ENCODE data around the gene BTN3A1. TPM values are rescaled to one million over a fixed set of nuclear protein-coding genes. Genes with fewer than 3 reads are reported as not detected.
"Not testable (repeated sequence)": the region's sequence is repeated elsewhere in the genome, so short reads cannot be mapped to it uniquely, and the experiment has no call there.

BTN3A1 gene
- total and polyA plus RNA-seq, 10 of the 15 experiments (the other 5 are each of a cell fraction or from before 2014, with no cell fraction given), result 5.6 to 60.1 (median 16.1) TPM

DNA sequence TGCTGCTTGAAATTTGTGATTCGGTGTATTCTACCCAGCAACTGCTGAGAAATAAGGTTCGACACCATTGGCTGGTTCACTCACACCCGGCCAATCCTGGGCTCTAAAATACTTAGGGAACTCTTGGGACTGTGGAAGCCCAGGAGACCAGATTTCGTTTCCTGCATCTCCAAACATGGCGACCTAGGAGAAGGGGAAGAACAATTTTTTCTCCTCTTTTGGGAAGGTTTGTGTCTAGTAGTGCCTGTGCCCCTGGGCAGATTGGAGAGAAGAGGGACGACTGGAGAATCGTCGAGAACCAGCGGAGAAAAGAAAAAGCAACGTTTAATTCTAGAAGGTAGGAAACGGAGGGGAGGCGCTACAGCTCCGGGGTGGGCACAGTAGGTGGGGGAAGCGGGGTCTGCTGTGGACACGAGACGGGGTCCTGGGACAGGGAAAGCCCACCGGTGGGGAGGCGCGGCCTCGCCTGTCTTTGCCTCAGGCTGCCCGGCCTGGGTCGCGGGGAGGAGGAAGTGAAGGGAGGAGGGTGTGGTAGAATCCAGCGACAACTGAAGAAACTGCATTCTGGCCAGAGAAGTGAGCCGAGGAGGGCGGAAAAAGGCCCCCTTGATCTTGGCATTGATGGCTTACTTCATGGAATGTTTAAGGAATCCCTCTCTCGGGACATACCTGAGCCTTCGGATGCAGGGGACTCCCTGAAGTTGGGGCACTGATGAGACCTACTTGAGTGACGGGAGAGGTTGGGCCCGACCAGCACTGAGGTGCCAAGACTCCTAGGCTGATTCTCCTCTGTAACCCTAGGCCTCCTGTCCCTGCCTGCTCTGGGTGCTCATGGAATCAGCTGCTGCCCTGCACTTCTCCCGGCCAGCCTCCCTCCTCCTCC is 56.0 kb downstream of the BTN3A1 start, which contains the start of gene BTN2A1 (continued):
- TF ChIP-seq, protein P1, sequence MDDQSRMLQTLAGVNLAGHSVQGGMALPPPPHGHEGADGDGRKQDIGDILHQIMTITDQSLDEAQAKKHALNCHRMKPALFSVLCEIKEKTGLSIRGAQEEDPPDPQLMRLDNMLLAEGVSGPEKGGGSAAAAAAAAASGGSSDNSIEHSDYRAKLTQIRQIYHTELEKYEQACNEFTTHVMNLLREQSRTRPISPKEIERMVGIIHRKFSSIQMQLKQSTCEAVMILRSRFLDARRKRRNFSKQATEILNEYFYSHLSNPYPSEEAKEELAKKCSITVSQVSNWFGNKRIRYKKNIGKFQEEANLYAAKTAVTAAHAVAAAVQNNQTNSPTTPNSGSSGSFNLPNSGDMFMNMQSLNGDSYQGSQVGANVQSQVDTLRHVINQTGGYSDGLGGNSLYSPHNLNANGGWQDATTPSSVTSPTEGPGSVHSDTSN (IDR thresholded peaks at IDR 0.05; ENCODE audit: insufficient replicate concordance, low read depth, low read length), result peak; percentile 3
- TF ChIP-seq CBFB (IDR thresholded peaks at IDR 0.05; ENCODE audit: low read depth) (no peak), HDGF (IDR thresholded peaks at IDR 0.05) (peak; percentile 66; the same call in 1 of the 2 replicates)

DNA sequence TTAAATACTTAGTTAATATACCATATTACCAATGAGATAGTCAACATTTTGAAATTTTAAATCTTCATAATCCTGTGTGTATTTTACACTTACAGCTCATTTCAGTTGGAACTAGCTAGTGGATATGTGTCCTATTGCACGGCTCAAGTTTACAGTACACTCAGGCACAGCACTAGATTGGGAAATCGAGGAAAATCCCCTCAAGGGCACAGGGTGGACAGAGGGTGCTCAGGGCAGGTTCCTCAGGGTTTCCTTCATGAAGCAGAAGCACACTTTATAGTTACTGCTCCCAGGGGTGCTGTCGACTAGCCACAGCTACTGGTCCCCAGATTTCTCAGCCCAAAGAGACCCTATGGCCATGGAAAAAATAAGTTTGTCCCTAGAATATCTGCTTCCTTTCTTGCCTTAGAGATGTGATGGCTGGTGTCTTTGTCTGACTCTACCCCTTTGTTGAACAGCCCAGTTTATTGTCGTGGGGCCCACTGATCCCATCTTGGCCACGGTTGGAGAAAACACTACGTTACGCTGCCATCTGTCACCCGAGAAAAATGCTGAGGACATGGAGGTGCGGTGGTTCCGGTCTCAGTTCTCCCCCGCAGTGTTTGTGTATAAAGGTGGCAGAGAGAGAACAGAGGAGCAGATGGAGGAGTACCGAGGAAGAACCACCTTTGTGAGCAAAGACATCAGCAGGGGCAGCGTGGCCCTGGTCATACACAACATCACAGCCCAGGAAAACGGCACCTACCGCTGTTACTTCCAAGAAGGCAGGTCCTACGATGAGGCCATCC is 57.1 kb downstream of the BTN3A1 start:
- in situ Hi-C loops (cut with MboI), result no loop called here
- TF ChIP-seq, protein P2, sequence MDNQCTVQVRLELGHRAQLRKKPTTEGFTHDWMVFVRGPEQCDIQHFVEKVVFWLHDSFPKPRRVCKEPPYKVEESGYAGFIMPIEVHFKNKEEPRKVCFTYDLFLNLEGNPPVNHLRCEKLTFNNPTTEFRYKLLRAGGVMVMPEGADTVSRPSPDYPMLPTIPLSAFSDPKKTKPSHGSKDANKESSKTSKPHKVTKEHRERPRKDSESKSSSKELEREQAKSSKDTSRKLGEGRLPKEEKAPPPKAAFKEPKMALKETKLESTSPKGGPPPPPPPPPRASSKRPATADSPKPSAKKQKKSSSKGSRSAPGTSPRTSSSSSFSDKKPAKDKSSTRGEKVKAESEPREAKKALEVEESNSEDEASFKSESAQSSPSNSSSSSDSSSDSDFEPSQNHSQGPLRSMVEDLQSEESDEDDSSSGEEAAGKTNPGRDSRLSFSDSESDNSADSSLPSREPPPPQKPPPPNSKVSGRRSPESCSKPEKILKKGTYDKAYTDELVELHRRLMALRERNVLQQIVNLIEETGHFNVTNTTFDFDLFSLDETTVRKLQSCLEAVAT (IDR thresholded peaks at IDR 0.05), result 0 out of 2 replicates have a peak, but pooled peaks have one; percentile 26
- TF ChIP-seq JUND (IDR thresholded peaks at IDR 0.05; ENCODE audit: low read depth, low read length) (no peak), TARDBP (IDR thresholded peaks at IDR 0.05; ENCODE audit: borderline replicate concordance) (no peak)
- Histone ChIP-seq H3K9me3 (replicated peaks; ENCODE audit: control insufficient read depth, insufficient read depth, low read length) (no peaks in the 10 kb centered on the region), H3K9ac (ENCODE audit: control insufficient read depth, insufficient read depth, low read length) (peak overlapping the region; percentile 25; the same call in 1 of the 2 replicates), H3K4me1 (ENCODE audit: control insufficient read depth, insufficient read depth, low read length) (peaks cover 26% of the 10 kb centered on the region), H3K27me3 (replicated peaks in 1 of 2; ENCODE audit: control insufficient read depth in 2 of 2, insufficient read depth in 2 of 2, low read length in 1 of 2) (no peaks in the 10 kb centered on the region), H3K79me2 (ENCODE audit: control insufficient read depth, insufficient read depth, low read length) (peaks cover 38% of the 10 kb centered on the region), H4K20me1 (ENCODE audit: control insufficient read depth, insufficient read depth) (no peaks in the 10 kb centered on the region), H2AFZ (ENCODE audit: control insufficient read depth, low read depth, low read length) (no peak overlapping the region), H3K4me3 (peak overlapping the region; percentile 42; the same call in 1 of the 2 replicates), H3K36me3 (ENCODE audit: control insufficient read depth in 2 of 2, insufficient read depth in 2 of 2, low read length in 1 of 2) (peaks cover 7 to 21% of the 10 kb centered on the region in 2 experiments), H3K27ac (ENCODE audit: control insufficient read depth, insufficient read depth) (no peak overlapping the region), H3K4me2 (ENCODE audit: control insufficient read depth, insufficient read depth) (peak overlapping the region; percentile 32)
- ChIA-PET CTCF (no interaction called here), SMC1A (ENCODE audit: uncharacterized antibody, unreplicated experiment) (interaction anchor here (0.8 to 1.6 kb wide), 3 partner anchors 13 to 117 kb away, joined by 3 to 7 read pairs (median 4); no protein-coding TSS in a partner anchor), POLR2A (no interaction called here), RAD21 (ENCODE audit: unreplicated experiment) (no interaction called here)
- DNase-seq (ENCODE audit: low read depth, low spot score) (no peak), ATAC-seq (no peak), FAIRE-seq (no peak)
- intact Hi-C loops (cut with micrococcal nuclease; ENCODE audit: unreplicated experiment), result no loop called here
- no TSS peak for BruUV-seq (replicated peaks)
- 97% methylated on average over 16 of the region's 16 CpGs for WGBS (ENCODE audit: insufficient coverage, insufficient replicate concordance, low lambda C conversion rate, missing lambda C conversion rate)

DNA sequence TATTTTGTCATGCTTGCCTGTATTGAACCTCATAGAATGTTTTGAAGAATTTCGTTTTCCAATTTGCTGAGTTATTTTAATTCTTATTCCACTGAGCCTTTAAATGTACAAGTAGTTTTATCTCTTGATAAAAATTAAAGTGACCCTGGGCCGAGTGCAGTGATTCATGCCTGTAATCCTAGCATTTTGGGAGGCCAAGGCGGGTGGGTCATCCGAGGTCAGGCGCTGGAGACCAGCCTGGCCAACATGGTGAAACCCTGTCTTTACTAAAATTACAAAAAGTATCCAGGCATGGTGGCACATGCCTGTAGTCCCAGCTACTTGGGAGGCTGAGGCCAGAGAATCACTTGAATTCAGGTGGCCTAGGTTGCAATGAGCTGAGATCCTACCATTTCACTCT is 59.3 kb downstream of the BTN3A1 start:
- WGBS (ENCODE audit: insufficient coverage, insufficient replicate concordance, low lambda C conversion rate, missing lambda C conversion rate), result 87% methylated on average over 5 of the region's 5 CpGs
- in situ Hi-C loops (cut with MboI); H2AFZ ChIP-seq (ENCODE audit: control insufficient read depth, low read depth, low read length); H3K4me3 ChIP-seq; H3K9me3 ChIP-seq (replicated peaks; ENCODE audit: control insufficient read depth, insufficient read depth, low read length); BruUV-seq (replicated peaks); H3K4me2 ChIP-seq (ENCODE audit: control insufficient read depth, insufficient read depth); ATAC-seq; H3K27ac ChIP-seq (ENCODE audit: control insufficient read depth, insufficient read depth); H3K27me3 ChIP-seq (replicated peaks in 1 of 2; ENCODE audit: control insufficient read depth in 2 of 2, insufficient read depth in 2 of 2, low read length in 1 of 2); DNase-seq (ENCODE audit: low read depth, low spot score); H3K9ac ChIP-seq (ENCODE audit: control insufficient read depth, insufficient read depth, low read length); FAIRE-seq; H4K20me1 ChIP-seq (ENCODE audit: control insufficient read depth, insufficient read depth); intact Hi-C loops (cut with micrococcal nuclease; ENCODE audit: unreplicated experiment): not testable (repeated sequence)
- ChIA-PET SMC1A (ENCODE audit: uncharacterized antibody, unreplicated experiment) (interaction anchor here (1.2 to 2.0 kb wide), 4 partner anchors 12 to 72 kb away, joined by 3 to 9 read pairs (median 6); no protein-coding TSS in a partner anchor), POLR2A (interaction anchor here (0.7 to 2.4 kb wide), 3 partner anchors 12 to 125 kb away, joined by 3 to 17 read pairs (median 3); no protein-coding TSS in a partner anchor), RAD21 (ENCODE audit: unreplicated experiment) (interaction anchor here (1.1 to 1.5 kb wide), 2 partner anchors 13 to 120 kb away, joined by 4 read pairs; no protein-coding TSS in a partner anchor), CTCF (interaction anchor here (0.6 to 2.1 kb wide), 4 partner anchors 13 to 71 kb away, joined by 3 to 6 read pairs (median 4); no protein-coding TSS in a partner anchor)
- Histone ChIP-seq H3K79me2 (ENCODE audit: control insufficient read depth, insufficient read depth, low read length) (peaks cover 38% of the 10 kb centered on the region), H3K36me3 (ENCODE audit: control insufficient read depth in 2 of 2, insufficient read depth in 2 of 2, low read length in 1 of 2) (peaks cover 10 to 29% of the 10 kb centered on the region in 2 experiments), H3K4me1 (ENCODE audit: control insufficient read depth, insufficient read depth, low read length) (peaks cover 21% of the 10 kb centered on the region)
